ENCODE data around the gene SLC9A9. TPM values are rescaled to one million over a fixed set of nuclear protein-coding genes. Genes with fewer than 3 reads are reported as not detected.

The SLC9A9 gene
- total RNA-seq, 1 experiment from 2014 or later: 2.2 TPM

GRCh38 chr3:143334231-143334630, 514.0 kb downstream of the SLC9A9 start:
- no peak for DNase-seq (ENCODE audit: unreplicated experiment)
- intact Hi-C loops (cut with micrococcal nuclease): no loop called here
- POLR2A ChIA-PET: no interaction called here
- Mint-ChIP-seq H3K27me3 (ENCODE audit: insufficient read depth, unreplicated experiment) (no peaks in the 10 kb centered on the region), H3K27ac (ENCODE audit: low read depth, unreplicated experiment) (no peak overlapping the region), H3K9me3 (ENCODE audit: unreplicated experiment) (no peaks in the 10 kb centered on the region), H3K4me3 (ENCODE audit: unreplicated experiment) (no peak overlapping the region), H3K4me1 (ENCODE audit: insufficient read depth, unreplicated experiment) (no peaks in the 10 kb centered on the region), H3K36me3 (ENCODE audit: insufficient read depth, unreplicated experiment) (no peaks in the 10 kb centered on the region)
- BruUV-seq (replicated peaks): no TSS peak
- CTCF ChIA-PET: interaction anchor here (0.7 kb wide), 1 partner anchor 14 kb away, joined by 3 read pairs; no protein-coding TSS in a partner anchor
- TF ChIP-seq, protein P1, sequence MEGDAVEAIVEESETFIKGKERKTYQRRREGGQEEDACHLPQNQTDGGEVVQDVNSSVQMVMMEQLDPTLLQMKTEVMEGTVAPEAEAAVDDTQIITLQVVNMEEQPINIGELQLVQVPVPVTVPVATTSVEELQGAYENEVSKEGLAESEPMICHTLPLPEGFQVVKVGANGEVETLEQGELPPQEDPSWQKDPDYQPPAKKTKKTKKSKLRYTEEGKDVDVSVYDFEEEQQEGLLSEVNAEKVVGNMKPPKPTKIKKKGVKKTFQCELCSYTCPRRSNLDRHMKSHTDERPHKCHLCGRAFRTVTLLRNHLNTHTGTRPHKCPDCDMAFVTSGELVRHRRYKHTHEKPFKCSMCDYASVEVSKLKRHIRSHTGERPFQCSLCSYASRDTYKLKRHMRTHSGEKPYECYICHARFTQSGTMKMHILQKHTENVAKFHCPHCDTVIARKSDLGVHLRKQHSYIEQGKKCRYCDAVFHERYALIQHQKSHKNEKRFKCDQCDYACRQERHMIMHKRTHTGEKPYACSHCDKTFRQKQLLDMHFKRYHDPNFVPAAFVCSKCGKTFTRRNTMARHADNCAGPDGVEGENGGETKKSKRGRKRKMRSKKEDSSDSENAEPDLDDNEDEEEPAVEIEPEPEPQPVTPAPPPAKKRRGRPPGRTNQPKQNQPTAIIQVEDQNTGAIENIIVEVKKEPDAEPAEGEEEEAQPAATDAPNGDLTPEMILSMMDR (IDR thresholded peaks at IDR 0.05; ENCODE audit: unreplicated experiment): no peak

- Mint-ChIP-seq H3K9me3 (ENCODE audit: unreplicated experiment) (no peaks in the 10 kb centered on the region), H3K4me1 (ENCODE audit: insufficient read depth, unreplicated experiment) (no peaks in the 10 kb centered on the region), H3K4me3 (ENCODE audit: unreplicated experiment) (no peak overlapping the region), H3K27ac (ENCODE audit: low read depth, unreplicated experiment) (no peak overlapping the region), H3K36me3 (ENCODE audit: insufficient read depth, unreplicated experiment) (no peaks in the 10 kb centered on the region), H3K27me3 (ENCODE audit: insufficient read depth, unreplicated experiment) (no peaks in the 10 kb centered on the region)
- POLR2A ChIA-PET: no interaction called here
- CTCF ChIA-PET: interaction anchor here (0.7 kb wide), 1 partner anchor 15 kb away, joined by 3 read pairs; no protein-coding TSS in a partner anchor
- TF ChIP-seq, protein P1 (IDR thresholded peaks at IDR 0.05; ENCODE audit: unreplicated experiment): no peak
- BruUV-seq (replicated peaks): no TSS peak
- intact Hi-C loops (cut with micrococcal nuclease): no loop called here
- no peak for DNase-seq (ENCODE audit: unreplicated experiment)
Measured at GRCh38 chr3:143333367-143333766, 514.9 kb downstream of the SLC9A9 start.

- H3K36me3 Mint-ChIP-seq (ENCODE audit: insufficient read depth, unreplicated experiment): no peaks in the 10 kb centered on the region
- POLR2A ChIA-PET: no interaction called here
Measured at GRCh38 chr3:143332026-143332425, 516.2 kb downstream of the SLC9A9 start.

GRCh38 chr3:143331350-143331749, 516.9 kb downstream of the SLC9A9 start:
- no TSS peak for BruUV-seq (replicated peaks)
- ChIA-PET POLR2A (no interaction called here), CTCF (interaction anchor here (0.6 kb wide), 1 partner anchor 346 kb away, joined by 3 read pairs; no protein-coding TSS in a partner anchor)
- Mint-ChIP-seq H3K9me3 (ENCODE audit: unreplicated experiment) (no peaks in the 10 kb centered on the region), H3K4me3 (ENCODE audit: unreplicated experiment) (no peak overlapping the region), H3K27me3 (ENCODE audit: insufficient read depth, unreplicated experiment) (no peaks in the 10 kb centered on the region), H3K36me3 (ENCODE audit: insufficient read depth, unreplicated experiment) (no peaks in the 10 kb centered on the region), H3K4me1 (ENCODE audit: insufficient read depth, unreplicated experiment) (peaks cover 6% of the 10 kb centered on the region), H3K27ac (ENCODE audit: low read depth, unreplicated experiment) (no peak overlapping the region)
- intact Hi-C loops (cut with micrococcal nuclease): no loop called here
- no peak for DNase-seq (ENCODE audit: unreplicated experiment)
- TF ChIP-seq, protein P1 (IDR thresholded peaks at IDR 0.05; ENCODE audit: unreplicated experiment): no peak

More at GRCh38 chr3:143332026-143332425, 516.2 kb downstream of the SLC9A9 start:
- Mint-ChIP-seq H3K9me3 (ENCODE audit: unreplicated experiment) (no peaks in the 10 kb centered on the region), H3K4me3 (ENCODE audit: unreplicated experiment) (no peak overlapping the region), H3K4me1 (ENCODE audit: insufficient read depth, unreplicated experiment) (peaks cover 6% of the 10 kb centered on the region), H3K27me3 (ENCODE audit: insufficient read depth, unreplicated experiment) (no peaks in the 10 kb centered on the region), H3K27ac (ENCODE audit: low read depth, unreplicated experiment) (no peak overlapping the region)
- no peak for DNase-seq (ENCODE audit: unreplicated experiment)
- intact Hi-C loops (cut with micrococcal nuclease): no loop called here
- CTCF ChIA-PET: no interaction called here
- BruUV-seq (replicated peaks): no TSS peak
- TF ChIP-seq, protein P1 (IDR thresholded peaks at IDR 0.05; ENCODE audit: unreplicated experiment): no peak

All from MCF 10A (cell line).